HG02678 (cell line): ENCODE measurements around the gene AGR3.

ENCODE experiments used
- ATAC-seq: cut with Tn5 transposase; IDR thresholded peaks from one replicate; pipeline ENCODE4 v1.9.1; 2021; ENCODE audit warnings: mild to moderate bottlenecking, moderate library complexity; ENCODE audit not compliant: unreplicated experiment

Gene AGR3

GRCh38 chr7:16838891-16839290 is 42.9 kb downstream of the AGR3 start:
- ATAC-seq, result no peak

- no peak for ATAC-seq
These were observed 43.4 kb downstream of the AGR3 start for GRCh38 chr7:16838386-16838785.

GRCh38 chr7:16836481-16836880 is 45.3 kb downstream of the AGR3 start:
- no peak for ATAC-seq

- no peak for ATAC-seq
These were observed 48.4 kb downstream of the AGR3 start for GRCh38 chr7:16833373-16833772.

- no peak for ATAC-seq
These were observed 55.7 kb downstream of the AGR3 start for GRCh38 chr7:16826060-16826459.

- no peak for ATAC-seq
These were observed 59.8 kb downstream of the AGR3 start for GRCh38 chr7:16822029-16822428.

GRCh38 chr7:16818732-16819131 is 63.1 kb downstream of the AGR3 start:
- ATAC-seq, result no peak

GRCh38 chr7:16817536-16817935 is 64.2 kb downstream of the AGR3 start:
- no peak for ATAC-seq

- ATAC-seq, result no peak
These were observed 65.0 kb downstream of the AGR3 start for GRCh38 chr7:16816824-16817223.

- no peak for ATAC-seq
These were observed 66.8 kb downstream of the AGR3 start for GRCh38 chr7:16815001-16815400.

- no peak for ATAC-seq
These were observed 68.6 kb downstream of the AGR3 start for GRCh38 chr7:16813232-16813616.

GRCh38 chr7:16812542-16813231 is 69.1 kb downstream of the AGR3 start:
- no peak for ATAC-seq

GRCh38 chr7:16811551-16811950 is 70.2 kb downstream of the AGR3 start:
- ATAC-seq, result no peak

GRCh38 chr7:16810573-16810972 is 71.2 kb downstream of the AGR3 start:
- no peak for ATAC-seq

- ATAC-seq, result no peak
These were observed 71.7 kb downstream of the AGR3 start for GRCh38 chr7:16810112-16810511.
